Panc1 (cell line): ENCODE measurements around the gene TMPRSS2.

Experiments used
- TF ChIP-seq, protein P1 (sequence below): fragments of 450-650 bp; IDR thresholded peaks from 2 replicates; pipeline ENCODE4 v1.5.1; 2017; ENCODE audit warnings: mild to moderate bottlenecking
- TF ChIP-seq, protein P2 (sequence below), 2 experiments: IDR thresholded peaks; 2 replicates each; pipeline ENCODE4 v1.6.1; 2011 to 2012; ENCODE audit warnings: low read depth in 2 of 2, control low read depth in 1 of 2, low read length in 1 of 2, mild to moderate bottlenecking in 1 of 2, moderate library complexity in 1 of 2; ENCODE audit not compliant: insufficient read depth in 1 of 2

DNA sequence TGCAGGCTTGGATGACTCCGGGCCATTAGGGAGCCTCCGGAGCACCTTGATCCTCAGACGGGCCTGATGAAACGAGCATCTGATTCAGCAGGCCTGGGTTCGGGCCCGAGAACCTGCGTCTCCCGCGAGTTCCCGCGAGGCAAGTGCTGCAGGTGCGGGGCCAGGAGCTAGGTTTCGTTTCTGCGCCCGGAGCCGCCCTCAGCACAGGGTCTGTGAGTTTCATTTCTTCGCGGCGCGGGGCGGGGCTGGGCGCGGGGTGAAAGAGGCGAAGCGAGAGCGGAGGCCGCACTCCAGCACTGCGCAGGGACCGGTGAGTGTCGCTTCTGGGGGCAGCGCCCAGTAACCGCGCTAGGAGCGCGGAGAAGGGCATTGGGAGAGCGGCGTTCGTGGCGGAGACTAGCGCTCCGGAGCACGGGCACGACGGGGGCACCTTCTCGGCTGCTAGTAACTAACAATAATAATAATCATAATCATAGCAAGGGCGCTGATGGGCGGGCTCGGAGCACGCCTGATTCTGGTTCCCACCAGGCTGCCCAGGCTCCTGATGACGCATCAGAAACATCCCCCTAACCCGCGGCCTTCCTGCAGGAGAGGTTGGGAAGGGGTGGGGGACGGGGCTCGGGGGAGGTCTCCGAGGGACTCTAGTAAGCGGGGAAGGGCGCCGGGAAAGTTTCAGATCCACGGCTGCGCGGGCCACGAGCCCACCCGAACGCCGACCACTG, 81.8 kb downstream of the TMPRSS2 start, which contains the start of gene MX1:
- TF ChIP-seq, protein P1, sequence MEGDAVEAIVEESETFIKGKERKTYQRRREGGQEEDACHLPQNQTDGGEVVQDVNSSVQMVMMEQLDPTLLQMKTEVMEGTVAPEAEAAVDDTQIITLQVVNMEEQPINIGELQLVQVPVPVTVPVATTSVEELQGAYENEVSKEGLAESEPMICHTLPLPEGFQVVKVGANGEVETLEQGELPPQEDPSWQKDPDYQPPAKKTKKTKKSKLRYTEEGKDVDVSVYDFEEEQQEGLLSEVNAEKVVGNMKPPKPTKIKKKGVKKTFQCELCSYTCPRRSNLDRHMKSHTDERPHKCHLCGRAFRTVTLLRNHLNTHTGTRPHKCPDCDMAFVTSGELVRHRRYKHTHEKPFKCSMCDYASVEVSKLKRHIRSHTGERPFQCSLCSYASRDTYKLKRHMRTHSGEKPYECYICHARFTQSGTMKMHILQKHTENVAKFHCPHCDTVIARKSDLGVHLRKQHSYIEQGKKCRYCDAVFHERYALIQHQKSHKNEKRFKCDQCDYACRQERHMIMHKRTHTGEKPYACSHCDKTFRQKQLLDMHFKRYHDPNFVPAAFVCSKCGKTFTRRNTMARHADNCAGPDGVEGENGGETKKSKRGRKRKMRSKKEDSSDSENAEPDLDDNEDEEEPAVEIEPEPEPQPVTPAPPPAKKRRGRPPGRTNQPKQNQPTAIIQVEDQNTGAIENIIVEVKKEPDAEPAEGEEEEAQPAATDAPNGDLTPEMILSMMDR = no peak
- TF ChIP-seq, protein P2, sequence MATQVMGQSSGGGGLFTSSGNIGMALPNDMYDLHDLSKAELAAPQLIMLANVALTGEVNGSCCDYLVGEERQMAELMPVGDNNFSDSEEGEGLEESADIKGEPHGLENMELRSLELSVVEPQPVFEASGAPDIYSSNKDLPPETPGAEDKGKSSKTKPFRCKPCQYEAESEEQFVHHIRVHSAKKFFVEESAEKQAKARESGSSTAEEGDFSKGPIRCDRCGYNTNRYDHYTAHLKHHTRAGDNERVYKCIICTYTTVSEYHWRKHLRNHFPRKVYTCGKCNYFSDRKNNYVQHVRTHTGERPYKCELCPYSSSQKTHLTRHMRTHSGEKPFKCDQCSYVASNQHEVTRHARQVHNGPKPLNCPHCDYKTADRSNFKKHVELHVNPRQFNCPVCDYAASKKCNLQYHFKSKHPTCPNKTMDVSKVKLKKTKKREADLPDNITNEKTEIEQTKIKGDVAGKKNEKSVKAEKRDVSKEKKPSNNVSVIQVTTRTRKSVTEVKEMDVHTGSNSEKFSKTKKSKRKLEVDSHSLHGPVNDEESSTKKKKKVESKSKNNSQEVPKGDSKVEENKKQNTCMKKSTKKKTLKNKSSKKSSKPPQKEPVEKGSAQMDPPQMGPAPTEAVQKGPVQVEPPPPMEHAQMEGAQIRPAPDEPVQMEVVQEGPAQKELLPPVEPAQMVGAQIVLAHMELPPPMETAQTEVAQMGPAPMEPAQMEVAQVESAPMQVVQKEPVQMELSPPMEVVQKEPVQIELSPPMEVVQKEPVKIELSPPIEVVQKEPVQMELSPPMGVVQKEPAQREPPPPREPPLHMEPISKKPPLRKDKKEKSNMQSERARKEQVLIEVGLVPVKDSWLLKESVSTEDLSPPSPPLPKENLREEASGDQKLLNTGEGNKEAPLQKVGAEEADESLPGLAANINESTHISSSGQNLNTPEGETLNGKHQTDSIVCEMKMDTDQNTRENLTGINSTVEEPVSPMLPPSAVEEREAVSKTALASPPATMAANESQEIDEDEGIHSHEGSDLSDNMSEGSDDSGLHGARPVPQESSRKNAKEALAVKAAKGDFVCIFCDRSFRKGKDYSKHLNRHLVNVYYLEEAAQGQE (IDR thresholded peaks at IDR 0.05; ENCODE audit: insufficient read depth in 1 of 2, low read depth in 2 of 2, low read length in 1 of 2) = no peak
